DMS53 treated with DMSO at 0.1 percent for 48 hours (cell line): ENCODE measurements around the gene AHSP.
A peak's percentile ranks its signal among the peaks of the same experiment; 100 is the strongest.
"Not testable (repeated sequence)": the region's sequence is repeated elsewhere in the genome, so short reads cannot be mapped to it uniquely, and the experiment has no call there.

Experiments used
- DNase-seq: peaks from one replicate; lab custom pipeline; 2025; ENCODE audit not compliant: unreplicated experiment; lab: John Stamatoyannopoulos, UW

The AHSP gene

GRCh38 chr16:31499928-31500327 lies 27.8 kb upstream of the AHSP start:
- DNase-seq, result no peak

DNA sequence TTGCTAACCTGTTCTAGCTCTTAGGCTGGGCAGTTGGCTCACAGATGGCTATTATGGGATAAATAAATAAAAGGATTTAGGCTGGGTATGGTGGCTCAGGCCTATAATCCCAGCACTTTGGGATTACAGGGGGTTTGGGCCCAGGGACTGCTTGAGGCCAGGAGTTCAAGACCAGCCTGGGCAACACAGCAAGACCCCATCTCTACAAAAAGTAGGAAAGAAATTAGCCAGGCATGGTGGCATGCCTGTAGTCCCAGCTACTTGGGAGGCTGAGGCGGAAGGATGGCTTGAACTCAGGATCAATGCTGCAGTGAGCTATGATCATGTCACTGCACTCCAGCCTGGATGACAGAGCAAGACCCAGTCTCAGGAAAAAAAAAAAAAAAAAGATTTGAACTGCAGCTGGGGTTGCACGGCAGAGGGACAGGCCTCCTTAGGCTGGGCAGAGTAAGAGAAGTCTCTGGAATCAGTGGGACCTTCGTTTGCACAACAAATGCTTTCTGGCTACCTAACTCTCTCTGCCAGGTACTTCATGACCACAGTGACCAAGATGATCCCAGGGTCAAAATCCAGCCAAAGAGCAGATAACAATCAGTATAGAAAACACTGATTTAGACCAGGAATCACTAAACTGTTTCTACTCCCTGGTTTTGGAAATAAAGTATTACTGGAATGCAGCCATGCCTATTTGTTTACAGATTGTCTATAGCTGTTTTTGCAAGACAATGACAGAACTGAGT lies 26.3 kb upstream of the AHSP start:
- DNase-seq, result no peak

- no peak for DNase-seq
These were observed 25.7 kb upstream of the AHSP start for GRCh38 chr16:31501966-31502348.

GRCh38 chr16:31502981-31503380 lies 24.7 kb upstream of the AHSP start:
- no peak for DNase-seq

DNA sequence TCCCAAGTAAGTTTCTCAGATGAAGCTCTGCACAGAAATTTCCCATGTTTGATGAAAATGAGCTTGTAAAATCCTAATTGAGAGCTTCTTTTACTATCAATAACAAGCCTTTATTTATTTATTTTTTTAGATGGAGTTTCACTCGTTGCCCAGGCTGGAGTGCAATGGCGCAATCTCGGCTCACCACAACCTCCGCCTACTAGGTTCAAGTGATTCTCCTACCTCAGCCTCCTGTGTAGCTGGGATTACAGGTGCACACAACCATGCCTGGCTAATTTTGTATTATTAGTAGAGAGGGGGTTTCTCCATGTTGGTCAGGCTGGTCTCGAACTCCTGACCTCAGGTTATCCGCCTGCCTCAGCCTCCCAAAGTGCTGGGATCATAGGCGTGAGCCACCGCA lies 24.1 kb upstream of the AHSP start:
- DNase-seq, result not testable (repeated sequence)

DNA sequence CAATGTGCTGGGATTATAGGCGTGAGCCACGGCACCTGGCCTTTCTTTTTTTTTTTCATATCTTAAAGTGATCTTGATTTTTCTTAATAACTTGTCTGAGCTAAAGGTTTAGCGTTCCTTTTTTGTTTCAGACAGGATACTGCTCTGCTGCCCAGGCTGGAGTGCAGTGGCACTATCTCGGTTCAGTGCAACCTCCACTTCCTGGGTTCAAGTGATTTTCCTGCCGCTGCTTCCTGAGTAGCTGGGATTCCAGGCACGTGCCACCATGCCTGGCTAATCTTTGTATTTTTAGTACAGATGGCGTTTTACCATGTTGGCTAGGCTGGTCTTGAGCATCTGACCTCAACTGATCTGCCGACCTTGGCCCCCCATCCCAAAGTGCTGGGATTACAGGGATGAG lies 23.5 kb upstream of the AHSP start:
- DNase-seq, result no peak

DNA sequence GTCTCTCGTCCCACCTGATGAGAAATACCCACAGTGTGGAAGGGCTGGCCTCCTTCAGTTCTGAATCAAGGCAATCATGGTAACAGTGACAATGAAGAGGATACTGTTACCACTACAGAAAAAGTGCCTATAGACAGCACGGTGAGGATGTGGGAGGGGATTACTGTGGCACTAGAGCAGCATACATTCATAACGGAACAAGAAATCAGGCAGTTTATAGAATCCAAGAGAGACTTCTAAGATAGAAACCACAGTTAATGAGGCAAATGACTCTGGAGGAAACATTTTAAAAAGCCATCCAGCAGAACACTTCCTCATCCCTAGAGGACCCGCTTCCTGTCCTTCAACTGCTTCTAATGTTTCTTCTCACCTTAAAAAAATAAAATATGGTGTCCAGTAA lies 22.2 kb upstream of the AHSP start:
- DNase-seq, result no peak

DNA sequence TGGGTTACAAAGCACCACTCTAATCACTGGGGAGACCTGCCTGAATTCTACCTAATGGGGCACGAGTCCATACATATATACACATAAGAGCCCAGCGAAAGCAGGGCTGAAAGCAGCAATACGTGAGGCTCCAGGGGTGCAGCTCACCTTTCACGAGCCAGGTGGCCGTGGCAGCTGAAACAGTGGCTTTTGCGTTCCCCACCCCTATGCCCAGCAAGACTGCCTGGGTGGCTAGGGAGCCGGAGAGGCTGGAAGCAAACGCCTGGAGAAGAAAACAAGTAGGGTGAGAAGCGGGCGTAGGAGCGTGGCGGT lies 20.1 kb upstream of the AHSP start:
- DNase-seq, result no peak

DNA sequence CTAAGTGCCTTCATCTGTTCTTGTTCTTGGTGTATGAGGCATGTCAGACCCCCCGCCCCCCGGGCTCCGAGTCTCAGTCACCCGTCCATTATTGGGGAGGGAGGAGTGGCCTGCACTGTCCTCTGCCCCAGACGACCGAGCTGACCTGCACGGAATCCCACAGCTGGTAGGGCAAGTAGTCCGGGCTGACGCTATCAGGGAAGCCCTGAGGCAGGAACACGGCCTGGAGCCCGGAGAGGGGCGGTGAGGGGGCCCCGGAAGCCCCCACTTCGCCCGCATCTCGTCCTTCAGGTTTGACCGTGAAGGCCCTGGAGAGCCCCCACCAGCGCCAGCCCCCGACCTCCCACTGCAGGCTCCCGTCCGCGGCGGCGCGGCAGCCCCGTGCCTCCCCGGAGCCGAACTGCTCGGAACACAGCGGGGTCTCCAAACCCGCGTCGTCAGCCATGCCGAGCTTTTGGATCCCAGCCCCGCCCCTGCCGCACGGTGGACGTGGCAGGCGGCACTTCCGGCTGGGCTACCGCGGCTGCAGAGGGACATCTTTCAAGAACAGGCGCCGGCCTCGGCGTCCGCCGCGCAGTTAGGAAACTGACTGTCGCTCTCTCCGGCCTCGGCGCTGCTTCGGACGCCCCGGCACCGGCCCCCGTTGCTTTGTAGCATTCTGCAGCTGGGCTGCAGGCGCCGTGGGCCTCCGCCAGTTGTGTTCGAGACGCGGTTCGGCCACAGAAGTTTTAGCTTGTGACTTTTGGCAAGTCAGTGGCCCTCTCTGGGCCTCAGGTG lies 19.6 kb upstream of the AHSP start, which contains the start of gene RUSF1:
Gene RUSF1 (minus strand): TSS at position 463 of the 777 bp plus-strand sequence. CDS start 18 bp downstream, at position 445.
- DNase-seq, result peak; percentile 52

GRCh38 chr16:31508706-31509195 lies 18.9 kb upstream of the AHSP start:
- DNase-seq, result no peak

DNA sequence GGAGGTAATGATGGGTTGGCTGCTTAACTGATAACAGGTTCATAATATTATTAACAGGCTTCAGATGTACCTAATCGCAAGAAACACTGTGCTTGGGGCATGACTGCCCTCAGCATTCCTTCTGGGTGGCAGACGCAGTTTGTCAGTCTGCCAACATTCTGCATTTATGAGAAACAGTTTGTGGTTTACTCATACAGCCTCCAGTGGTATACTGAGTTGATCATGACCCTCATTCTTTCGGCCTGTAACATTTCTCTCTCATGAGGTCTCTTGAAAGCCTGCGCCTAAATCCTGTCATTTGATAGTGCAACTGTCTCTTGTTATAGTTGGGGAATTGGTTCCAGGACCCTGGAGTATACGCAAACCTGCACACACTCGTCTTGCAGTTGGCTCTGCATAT lies 14.6 kb upstream of the AHSP start:
- DNase-seq, result no peak

DNA sequence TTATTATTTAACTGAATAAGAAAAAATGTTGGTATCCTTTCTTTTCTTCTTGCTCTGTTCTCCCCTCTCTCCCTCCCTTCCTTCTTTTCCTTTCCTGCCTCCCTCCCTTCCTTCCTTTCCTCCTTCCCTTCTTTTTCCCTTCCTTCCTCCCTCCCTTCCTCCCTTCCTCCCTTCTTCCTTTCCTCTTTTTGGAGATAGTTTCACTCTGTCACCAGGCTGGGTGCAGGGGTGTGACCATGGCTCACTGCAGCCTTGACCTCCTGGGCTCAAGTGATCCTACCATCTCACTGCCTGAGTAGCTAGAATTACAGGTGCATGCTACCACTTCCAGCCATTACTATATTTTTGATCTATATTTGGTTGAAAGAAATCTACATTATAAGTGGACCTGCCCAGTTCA lies 13.8 kb upstream of the AHSP start:
- no peak for DNase-seq

DNA sequence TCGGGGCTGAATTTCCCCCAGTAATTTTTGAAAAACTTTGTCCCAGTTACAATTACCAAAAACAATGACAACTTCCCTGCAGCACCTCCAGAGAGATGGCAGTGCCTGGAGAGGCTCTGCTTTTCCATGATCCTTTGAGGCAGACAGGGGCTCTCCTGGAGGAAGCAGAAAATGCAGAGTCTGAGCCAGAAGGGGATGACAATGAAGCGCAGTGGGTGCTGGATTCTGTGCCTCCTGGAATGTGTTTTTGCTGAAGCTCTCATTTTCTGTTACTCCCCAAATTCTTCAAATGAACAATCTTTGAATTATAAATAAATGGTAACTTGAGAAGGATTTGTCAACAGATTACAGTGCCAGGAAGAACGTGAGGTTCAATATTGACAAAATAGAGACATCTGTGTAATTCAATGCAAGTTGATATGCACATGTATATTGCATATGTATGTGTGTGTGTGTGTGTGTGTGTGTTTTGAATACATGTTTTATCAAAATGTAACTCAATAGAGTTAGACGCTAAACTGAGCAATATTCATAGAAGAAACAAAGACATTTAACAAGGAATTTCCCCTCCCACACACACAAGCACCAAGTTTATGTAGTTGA lies 9.8 kb upstream of the AHSP start:
- DNase-seq, result no peak

GRCh38 chr16:31519759-31520431 lies 7.8 kb upstream of the AHSP start:
- no peak for DNase-seq

GRCh38 chr16:31521368-31521767 lies 6.3 kb upstream of the AHSP start:
- no peak for DNase-seq

- DNase-seq, result no peak
These were observed 5.6 kb upstream of the AHSP start for GRCh38 chr16:31522071-31522470.

- not testable (repeated sequence) for DNase-seq
These were observed 3.9 kb upstream of the AHSP start for GRCh38 chr16:31523768-31524167.

DNA sequence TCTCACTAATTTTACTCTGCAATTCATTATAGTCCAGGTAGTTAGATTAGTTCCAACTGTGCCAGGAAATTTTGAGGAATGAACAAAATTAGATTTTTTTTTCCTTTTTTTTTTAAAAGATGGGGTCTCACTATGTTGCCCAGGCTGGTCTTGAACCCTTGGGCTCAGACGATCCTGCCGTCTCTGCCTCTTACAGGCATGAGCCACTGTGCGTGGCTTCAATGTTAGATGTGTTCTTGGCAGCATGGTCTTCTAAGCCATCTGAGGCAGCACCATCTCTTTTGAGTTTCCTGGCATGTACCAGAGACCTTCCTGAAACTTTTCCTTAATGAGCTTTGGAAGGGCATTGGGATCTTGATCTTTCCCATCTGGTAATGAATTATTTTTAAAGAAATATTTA lies 2.6 kb upstream of the AHSP start:
- DNase-seq, result no peak

DNA sequence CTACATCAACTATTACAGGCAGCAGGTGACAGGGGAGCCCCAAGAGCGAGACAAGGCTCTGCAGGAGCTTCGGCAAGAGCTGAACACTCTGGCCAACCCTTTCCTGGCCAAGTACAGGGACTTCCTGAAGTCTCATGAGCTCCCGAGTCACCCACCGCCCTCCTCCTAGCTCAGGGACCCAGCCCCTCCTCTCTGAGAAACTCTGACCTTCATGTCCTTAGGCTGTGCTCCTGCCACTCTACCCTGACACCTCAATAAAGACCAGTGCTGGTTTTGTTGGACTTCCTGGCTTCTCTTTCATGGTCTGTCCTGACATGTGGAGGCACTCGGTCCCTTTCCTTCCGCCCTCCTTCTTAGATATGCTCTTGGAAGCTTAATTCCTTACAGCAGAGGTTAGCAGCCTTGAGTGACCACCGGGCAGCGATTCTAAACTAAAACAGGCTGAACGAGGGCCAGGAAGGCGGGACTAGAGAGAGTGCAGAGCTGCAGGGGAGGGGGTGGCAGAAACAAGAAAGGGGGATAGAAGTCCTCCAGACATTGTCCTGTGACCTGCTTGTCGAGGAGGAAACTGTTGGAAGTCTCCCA lies 915 bp downstream of the AHSP start:
- no peak for DNase-seq

- DNase-seq, result no peak
These were observed 1.6 kb downstream of the AHSP start for GRCh38 chr16:31529108-31529936.
